ENCODE results near the gene NR4A2.
A peak's percentile ranks its signal among the peaks of the same experiment; 100 is the strongest.

The NR4A2 gene

GRCh38 chr2:156343096-156343939, 10.8 kb upstream of the NR4A2 start:
- Histone ChIP-seq H3K36me3 (no peaks in the 10 kb centered on the region), H3K27me3 (ENCODE audit: insufficient read depth, low read depth, severe bottlenecking) (no peaks in the 10 kb centered on the region), H3K27ac (peak overlapping the region; percentile 99), H3K9me3 (ENCODE audit: severe bottlenecking) (no peaks in the 10 kb centered on the region), H3K4me3 (ENCODE audit: low read depth, low read length) (peak overlapping the region; percentile 94)
- no peak for TF ChIP-seq CTCF (IDR thresholded peaks at IDR 0.05; ENCODE audit: low read depth, low read length)
- DNase-seq = no peak

GRCh38 chr2:156342254-156343095, 10.0 kb upstream of the NR4A2 start:
- Histone ChIP-seq H3K4me3 (ENCODE audit: low read depth, low read length) (peak overlapping the region; percentile 94), H3K9me3 (ENCODE audit: severe bottlenecking) (no peaks in the 10 kb centered on the region), H3K27ac (peak overlapping the region; percentile 99), H3K27me3 (ENCODE audit: insufficient read depth, low read depth, severe bottlenecking) (no peaks in the 10 kb centered on the region), H3K36me3 (no peaks in the 10 kb centered on the region)
- TF ChIP-seq CTCF (IDR thresholded peaks at IDR 0.05; ENCODE audit: low read depth, low read length) = no peak
- DNase-seq = peak; percentile 91

GRCh38 chr2:156341452-156342253, 9.1 kb upstream of the NR4A2 start:
- H3K36me3 ChIP-seq = no peaks in the 10 kb centered on the region
- H3K27ac ChIP-seq = peak overlapping the region; percentile 99
- peak overlapping the region; percentile 93 for H3K4me3 ChIP-seq (ENCODE audit: low read depth, low read length)
- H3K9me3 ChIP-seq (ENCODE audit: severe bottlenecking) = no peaks in the 10 kb centered on the region
- DNase-seq = peak; percentile 96
- TF ChIP-seq CTCF (IDR thresholded peaks at IDR 0.05; ENCODE audit: low read depth, low read length) = no peak
- H3K27me3 ChIP-seq (ENCODE audit: insufficient read depth, low read depth, severe bottlenecking) = no peaks in the 10 kb centered on the region

- H3K4me3 ChIP-seq (ENCODE audit: low read depth, low read length) = peak overlapping the region; percentile 93
- no peaks in the 10 kb centered on the region for H3K9me3 ChIP-seq (ENCODE audit: severe bottlenecking)
- H3K27ac ChIP-seq = peak overlapping the region; percentile 99
- no peaks in the 10 kb centered on the region for H3K27me3 ChIP-seq (ENCODE audit: insufficient read depth, low read depth, severe bottlenecking)
- DNase-seq = peak; percentile 42
- TF ChIP-seq CTCF (IDR thresholded peaks at IDR 0.05; ENCODE audit: low read depth, low read length) = no peak
- H3K36me3 ChIP-seq = no peaks in the 10 kb centered on the region
These were observed 8.4 kb upstream of the NR4A2 start for GRCh38 chr2:156340804-156341451.

GRCh38 chr2:156340377-156340776, 7.9 kb upstream of the NR4A2 start:
- Histone ChIP-seq H3K27me3 (ENCODE audit: insufficient read depth, low read depth, severe bottlenecking) (no peaks in the 10 kb centered on the region), H3K36me3 (no peaks in the 10 kb centered on the region), H3K4me3 (ENCODE audit: low read depth, low read length) (no peak overlapping the region), H3K27ac (no peak overlapping the region), H3K9me3 (ENCODE audit: severe bottlenecking) (no peaks in the 10 kb centered on the region)
- TF ChIP-seq CTCF (IDR thresholded peaks at IDR 0.05; ENCODE audit: low read depth, low read length) = no peak
- DNase-seq = no peak

All from WERI-Rb-1 (cell line).